NB4 (cell line): Measurements from ENCODE around the gene TRMT61A.
"Not testable (repeated sequence)": the region's sequence is repeated elsewhere in the genome, so short reads cannot be mapped to it uniquely, and the experiment has no call there.

ENCODE experiments used
- DNase-seq: peaks from one replicate; pipeline ENCODE4 v3.0.0; 2010; ENCODE audit warnings: low read depth
- H3K4me3 ChIP-seq: one replicate; pipeline ENCODE4 v1.5.1; 2011; ENCODE audit warnings: mild to moderate bottlenecking, low read depth, low read length, moderate library complexity
- MYC ChIP-seq: IDR thresholded peaks from 2 replicates; pipeline ENCODE4 v1.6.1; 2011; ENCODE audit warnings: low read depth, low read length
- POLR2A ChIP-seq: IDR thresholded peaks from 2 replicates; pipeline ENCODE4 v1.6.1; 2011; ENCODE audit warnings: mild to moderate bottlenecking; ENCODE audit not compliant: insufficient read length; ENCODE audit errors: extremely low read depth
- TF ChIP-seq, protein P1 (sequence below): IDR thresholded peaks from one replicate; pipeline ENCODE4 v1.5.1; 2012; ENCODE audit warnings: low read depth, low read length
- TF ChIP-seq, protein P2 (sequence below): IDR thresholded peaks from 2 replicates; pipeline ENCODE4 v1.6.1; 2011; ENCODE audit warnings: low read depth, low read length

The TRMT61A gene

DNA sequence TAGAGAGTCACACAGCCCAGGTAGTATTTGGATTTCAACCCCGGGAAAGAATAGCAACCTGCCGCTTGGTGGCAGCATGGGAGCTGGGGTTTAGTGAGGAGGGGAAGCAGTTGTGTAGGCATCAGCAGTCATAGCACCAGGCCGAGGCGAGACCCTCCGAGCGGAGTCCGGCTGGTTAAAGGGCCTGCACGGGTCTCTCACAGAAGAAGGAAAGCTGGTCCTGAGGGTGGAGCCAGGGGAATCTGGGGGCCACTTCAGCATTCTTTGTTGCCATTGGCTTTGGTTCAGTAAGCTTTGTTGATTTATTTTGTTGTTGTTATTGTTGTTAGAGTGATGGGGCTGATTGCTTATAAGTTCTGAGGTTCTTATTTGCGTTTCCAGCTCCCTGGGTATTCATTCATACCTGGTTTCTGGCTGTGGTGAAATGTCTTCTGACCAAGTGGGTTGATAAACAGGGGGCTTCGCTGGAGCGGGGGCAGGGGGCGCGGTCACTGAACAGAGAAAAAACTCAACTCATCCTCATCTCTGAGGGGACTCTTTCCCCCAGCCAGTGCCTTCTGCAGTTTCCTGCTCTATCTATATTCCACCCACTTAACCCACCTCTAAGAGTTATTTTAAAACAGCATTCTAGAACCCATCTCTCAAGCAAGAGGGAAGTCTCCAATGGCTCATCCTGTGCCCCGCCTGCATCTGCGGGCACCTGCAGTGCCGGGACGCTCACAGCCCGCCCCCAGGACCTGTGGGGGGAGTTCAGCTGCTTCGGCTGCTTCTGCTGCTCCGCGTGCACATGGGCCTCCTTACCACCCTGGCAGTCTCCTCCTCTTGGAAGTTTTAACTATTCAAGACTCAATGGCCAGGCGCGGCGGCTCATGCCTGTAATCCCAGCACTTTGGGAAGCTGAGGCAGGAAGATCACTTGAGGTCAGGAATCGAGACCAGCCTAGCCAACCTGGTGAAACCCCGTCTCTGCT lies 18.0 kb upstream of the TRMT61A start:
- DNase-seq: no peak
- TF ChIP-seq, protein P1, sequence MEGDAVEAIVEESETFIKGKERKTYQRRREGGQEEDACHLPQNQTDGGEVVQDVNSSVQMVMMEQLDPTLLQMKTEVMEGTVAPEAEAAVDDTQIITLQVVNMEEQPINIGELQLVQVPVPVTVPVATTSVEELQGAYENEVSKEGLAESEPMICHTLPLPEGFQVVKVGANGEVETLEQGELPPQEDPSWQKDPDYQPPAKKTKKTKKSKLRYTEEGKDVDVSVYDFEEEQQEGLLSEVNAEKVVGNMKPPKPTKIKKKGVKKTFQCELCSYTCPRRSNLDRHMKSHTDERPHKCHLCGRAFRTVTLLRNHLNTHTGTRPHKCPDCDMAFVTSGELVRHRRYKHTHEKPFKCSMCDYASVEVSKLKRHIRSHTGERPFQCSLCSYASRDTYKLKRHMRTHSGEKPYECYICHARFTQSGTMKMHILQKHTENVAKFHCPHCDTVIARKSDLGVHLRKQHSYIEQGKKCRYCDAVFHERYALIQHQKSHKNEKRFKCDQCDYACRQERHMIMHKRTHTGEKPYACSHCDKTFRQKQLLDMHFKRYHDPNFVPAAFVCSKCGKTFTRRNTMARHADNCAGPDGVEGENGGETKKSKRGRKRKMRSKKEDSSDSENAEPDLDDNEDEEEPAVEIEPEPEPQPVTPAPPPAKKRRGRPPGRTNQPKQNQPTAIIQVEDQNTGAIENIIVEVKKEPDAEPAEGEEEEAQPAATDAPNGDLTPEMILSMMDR: no peak
- TF ChIP-seq POLR2A (no peak), MYC (no peak)
- TF ChIP-seq, protein P2, sequence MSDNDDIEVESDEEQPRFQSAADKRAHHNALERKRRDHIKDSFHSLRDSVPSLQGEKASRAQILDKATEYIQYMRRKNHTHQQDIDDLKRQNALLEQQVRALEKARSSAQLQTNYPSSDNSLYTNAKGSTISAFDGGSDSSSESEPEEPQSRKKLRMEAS: no peak
- H3K4me3 ChIP-seq: no peak overlapping the region

DNA sequence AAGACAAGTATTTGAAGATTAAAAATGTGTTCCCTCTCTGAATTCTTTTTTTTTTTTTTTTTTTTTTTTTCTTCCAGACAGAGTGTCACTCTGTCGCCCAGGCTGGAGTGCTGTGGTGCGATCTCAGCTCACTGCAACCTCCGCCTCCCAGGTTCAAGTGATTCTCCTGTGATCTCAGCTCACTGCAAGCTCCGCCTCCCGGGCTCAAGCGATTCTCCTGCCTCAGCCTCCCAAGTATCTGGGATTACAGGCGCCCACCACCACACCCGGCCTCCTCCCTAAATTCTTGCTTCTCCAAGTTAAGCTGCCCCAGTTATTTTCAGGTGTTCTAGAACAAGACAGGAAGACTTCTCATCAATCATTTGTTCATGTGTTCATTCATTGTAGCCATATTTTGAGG lies 16.8 kb upstream of the TRMT61A start:
- H3K4me3 ChIP-seq, DNase-seq: not testable (repeated sequence)

DNA sequence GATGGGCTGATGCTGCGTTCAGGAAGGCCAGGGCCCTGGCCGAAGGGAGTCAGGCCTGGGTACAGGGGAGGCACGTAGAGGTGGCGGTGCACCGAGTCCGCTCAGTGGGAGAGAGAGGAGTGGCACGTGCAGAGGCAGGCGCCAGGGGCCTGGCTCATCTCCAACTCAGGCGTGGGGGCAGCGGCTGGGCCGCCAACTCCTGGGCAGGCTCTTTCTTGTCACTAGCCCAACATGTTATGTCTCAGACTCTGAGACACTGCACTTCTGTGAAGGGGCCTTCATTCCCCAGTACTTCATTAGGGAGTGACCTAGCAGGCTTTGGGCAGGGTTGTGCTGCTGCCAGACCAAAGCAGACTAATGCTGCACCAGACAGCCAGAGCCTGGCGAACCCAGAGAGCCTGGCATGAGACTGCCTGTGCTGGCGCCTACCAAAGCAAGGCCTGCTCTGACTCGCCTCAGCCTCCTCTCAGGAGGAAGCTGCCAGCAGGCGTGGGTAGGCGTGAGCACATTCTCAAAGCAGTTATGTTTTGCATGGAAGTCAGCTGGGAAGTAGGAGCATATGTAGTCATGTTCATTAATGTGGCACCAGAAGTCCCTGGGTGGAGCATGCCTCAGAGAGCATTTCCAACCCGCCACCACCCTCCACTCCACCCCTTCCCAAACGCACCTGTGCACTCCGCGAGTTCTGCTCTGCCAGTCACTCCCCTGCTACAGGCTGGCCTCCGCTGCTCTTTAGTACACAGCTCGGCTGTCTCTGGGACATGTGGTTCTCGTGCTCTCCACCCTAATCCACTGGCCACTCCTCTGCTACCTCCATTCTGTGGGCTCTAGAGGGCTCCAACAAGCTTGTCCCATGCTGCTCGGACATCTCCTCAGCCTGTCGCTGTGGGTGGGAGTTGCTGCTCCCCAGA lies 16.0 kb upstream of the TRMT61A start:
- no peak for DNase-seq
- H3K4me3 ChIP-seq: no peak overlapping the region
- TF ChIP-seq MYC (no peak), POLR2A (no peak)
- TF ChIP-seq, protein P1: no peak
- TF ChIP-seq, protein P2: no peak

DNA sequence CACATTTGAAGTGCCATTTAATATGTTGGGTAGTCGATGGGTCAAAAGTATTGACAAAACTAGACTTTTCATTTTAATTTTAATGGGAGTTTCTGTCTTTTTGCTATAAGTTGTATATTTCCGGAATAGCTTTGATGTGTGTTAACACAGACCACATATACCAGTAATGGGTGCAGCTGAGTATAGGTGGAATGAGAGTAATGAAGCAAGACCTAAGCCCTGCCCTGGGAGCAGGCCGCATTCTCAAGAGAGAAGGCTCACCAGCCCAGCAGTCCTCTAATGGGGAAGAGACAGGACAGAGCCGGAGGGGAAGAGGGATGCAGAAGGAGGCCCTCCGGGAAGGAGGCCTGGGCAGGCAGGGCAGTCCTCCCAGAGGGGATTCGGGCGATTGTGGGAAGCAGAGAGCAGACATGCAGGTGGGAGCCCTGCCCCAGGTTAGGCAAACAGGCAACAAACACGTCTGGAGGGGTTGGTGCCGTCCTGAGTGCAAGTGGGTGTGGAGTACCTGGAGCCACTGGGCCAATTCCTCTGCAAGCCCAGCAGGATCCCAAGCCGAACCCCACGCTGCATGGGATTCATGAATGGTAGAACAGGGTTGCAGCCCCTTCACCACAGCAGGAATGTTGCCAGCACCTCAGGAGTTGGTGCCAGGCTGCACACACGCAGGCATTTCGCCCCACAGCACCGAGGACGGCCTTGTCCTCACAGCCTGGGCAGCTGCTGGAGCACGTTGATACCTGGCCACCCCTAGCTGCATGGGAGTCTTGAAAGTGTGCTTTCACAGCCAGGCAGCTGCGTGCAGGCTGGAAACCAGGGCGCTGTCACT lies 14.2 kb upstream of the TRMT61A start:
- TF ChIP-seq MYC (no peak), POLR2A (no peak)
- TF ChIP-seq, protein P1: no peak
- TF ChIP-seq, protein P2: no peak
- H3K4me3 ChIP-seq: no peak overlapping the region
- no peak for DNase-seq

DNA sequence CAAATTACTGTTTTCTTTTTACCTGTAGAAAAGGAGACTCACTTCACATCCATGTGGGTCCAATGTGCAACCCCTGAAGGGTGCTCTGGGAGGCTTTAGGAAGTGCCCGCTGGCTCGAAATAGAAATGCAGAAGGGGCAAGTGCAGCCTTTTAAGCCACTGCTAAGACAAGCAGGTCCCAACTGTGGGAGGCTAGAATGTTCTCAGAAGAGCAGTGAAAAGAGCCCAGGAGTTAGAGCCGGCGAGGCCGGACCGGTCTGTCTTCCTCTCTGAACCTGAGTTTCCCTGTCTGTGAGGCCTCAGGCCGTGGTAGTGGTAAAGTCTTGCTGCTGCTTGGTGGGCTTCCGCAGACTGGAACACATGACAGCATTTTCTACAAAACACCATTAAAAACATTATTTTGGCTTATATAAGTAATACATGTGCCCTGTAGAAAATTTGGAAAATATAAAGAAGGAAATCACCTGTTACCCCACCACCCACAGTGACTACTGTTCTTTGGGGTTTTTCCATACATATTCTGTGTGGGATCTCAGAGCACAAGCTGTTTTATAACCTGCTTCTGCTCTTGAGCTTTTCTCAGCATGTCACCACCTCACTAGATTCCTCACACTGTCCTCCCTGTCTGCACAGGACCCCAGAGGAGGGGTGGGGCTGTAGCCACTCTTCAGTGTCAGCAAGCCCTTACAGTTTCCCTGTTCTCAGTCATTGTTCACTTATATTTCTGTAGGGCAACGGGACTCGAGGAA lies 12.4 kb upstream of the TRMT61A start:
- no peak overlapping the region for H3K4me3 ChIP-seq
- no peak for TF ChIP-seq POLR2A
- TF ChIP-seq, protein P2: no peak
- TF ChIP-seq MYC: no peak
- TF ChIP-seq, protein P1: no peak
- no peak for DNase-seq
